Activated CD4-positive, alpha-beta T cell treated with anti-CD3 and anti-CD28 coated beads, Interleukin-2, amount 50 U/mL, for 16 hours (primary cell): Measurements from ENCODE around the gene BLTP3B.

Source experiments
- DNase-seq: peaks from one replicate; pipeline ENCODE4 v3.0.0-alpha.2; 2020

Gene BLTP3B

DNA sequence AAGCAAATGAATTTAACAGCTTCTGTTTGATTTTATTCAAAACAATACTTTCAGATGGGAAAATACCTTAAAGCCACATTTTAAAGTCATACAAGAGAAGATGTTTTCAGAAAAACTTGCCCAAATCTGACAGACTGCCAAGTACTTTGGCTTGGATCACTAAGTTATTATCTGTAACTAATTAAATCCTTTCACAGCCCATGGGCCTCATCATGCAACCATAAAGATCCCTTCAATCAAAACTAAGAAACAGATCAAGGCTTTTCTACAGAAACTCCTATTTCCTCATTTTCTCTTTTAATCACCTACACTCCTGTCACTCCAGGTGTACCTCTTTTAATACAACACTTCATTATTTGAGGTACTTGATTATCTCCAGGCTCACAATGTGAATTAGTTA, 28.1 kb downstream of the BLTP3B start:
- no peak for DNase-seq

DNA sequence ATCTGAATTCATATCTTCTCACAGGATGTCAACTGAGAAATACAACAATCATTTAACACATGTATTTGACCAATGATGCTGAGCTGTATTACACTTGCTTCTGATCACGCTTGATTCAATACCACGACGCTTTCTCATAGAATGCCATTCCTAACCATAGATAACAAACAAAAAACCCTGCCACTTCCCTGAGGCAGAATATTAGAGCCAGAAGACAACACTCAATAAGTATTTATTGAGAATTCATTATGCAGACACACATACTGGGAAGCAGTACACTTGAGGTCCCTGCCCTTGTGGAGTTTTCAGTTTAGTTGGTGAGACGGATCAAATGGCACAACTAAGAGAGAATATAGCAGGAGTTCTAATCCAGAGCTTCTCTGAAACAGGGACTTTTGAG, 32.4 kb downstream of the BLTP3B start:
- no peak for DNase-seq

DNA sequence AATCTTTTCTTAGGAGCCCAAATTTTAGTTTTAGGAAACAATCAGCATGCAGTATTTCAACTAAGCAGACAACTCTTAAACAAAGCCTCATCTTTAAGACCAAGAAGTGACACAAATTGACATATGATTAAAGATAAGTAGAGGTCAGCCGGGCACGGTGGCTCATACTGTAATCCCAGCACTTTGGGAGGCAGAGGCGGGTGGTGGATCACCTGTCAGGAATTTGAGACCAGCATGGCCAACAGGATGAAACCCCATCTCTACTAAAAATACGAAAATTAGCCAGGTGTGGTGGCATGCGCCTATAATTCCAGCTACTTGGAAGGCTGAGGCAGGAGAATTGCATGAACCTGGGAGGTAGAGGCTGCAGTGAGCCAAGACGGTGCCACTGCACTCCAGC, 35.8 kb downstream of the BLTP3B start:
- DNase-seq: no peak

DNA sequence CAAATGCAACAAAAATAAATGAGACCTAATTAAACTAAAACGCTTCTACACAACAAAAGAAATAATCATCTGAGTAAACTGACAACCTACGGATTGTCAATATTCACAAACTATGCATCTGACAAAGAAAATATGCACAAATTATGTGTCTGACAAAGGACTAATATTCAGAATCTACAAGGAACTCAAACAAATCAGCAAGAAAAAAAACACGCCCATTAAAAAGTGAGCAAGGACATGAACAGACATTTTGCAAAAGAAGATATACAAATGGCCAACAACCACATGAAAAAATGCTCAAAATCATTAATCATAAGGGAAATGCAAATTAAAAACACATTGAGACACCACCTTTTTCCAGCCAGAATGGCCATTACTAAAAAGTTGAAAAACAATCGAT, 37.0 kb downstream of the BLTP3B start:
- DNase-seq: no peak

DNA sequence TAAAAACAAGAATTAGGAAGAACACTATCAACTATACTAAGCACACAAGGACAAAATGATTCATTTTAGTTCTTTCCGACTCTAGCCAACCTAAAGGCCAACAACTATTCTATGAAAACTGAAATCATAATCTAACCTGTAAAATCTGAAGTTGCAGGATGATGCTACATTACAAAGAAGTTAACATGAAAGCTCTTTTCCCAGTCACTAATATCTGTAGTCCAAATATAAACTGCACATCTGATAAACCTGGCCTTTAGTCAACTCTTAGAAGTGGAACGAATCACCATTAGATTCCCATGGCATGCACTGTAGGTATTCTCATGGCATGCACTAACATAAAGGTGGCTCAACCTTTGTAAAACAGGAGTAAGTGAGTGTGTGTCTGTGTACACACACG, 41.7 kb downstream of the BLTP3B start:
- peak; percentile 45 for DNase-seq
